Lower lobe of right lung (tissue), 2 donors: ENCODE data around the gene TAS2R41. TPM values are rescaled to one million over a fixed set of nuclear protein-coding genes. Genes with fewer than 3 reads are reported as not detected.
"Not testable (repeated sequence)": the region's sequence is repeated elsewhere in the genome, so short reads cannot be mapped to it uniquely, and the experiment has no call there.

Experiments
- ATAC-seq, 2 donors: fragments of 200-7000 bp; cut with Tn5 transposase; one replicate each; pipeline ENCODE4 v1.9.1; 2020 to 2022; ENCODE audit warnings: mild to moderate bottlenecking in 2 of 2, moderate library complexity in 2 of 2
- DNase-seq: peaks from one replicate; pipeline ENCODE4 v3.0.0-alpha.2; 2020
- H3K27ac ChIP-seq: fragments of 200-600 bp; one replicate; pipeline ENCODE4 v1.8.0; 2022
- H3K27me3 ChIP-seq: fragments of 200-600 bp; one replicate; pipeline ENCODE4 v1.8.0; 2022; ENCODE audit warnings: low read depth
- H3K36me3 ChIP-seq: fragments of 200-600 bp; one replicate; pipeline ENCODE4 v1.8.0; 2022; ENCODE audit warnings: mild to moderate bottlenecking
- H3K4me1 ChIP-seq: fragments of 200-600 bp; one replicate; pipeline ENCODE4 v1.8.0; 2022
- H3K4me3 ChIP-seq: fragments of 200-600 bp; one replicate; pipeline ENCODE4 v1.8.0; 2022; ENCODE audit warnings: mild to moderate bottlenecking
- H3K9me3 ChIP-seq: fragments of 200-600 bp; one replicate; pipeline ENCODE4 v1.8.0; 2022
- CTCF ChIP-seq: fragments of 200-600 bp; IDR thresholded peaks from one replicate; pipeline ENCODE4 v1.8.0; 2022; ENCODE audit warnings: antibody characterized with exemption, mild to moderate bottlenecking
- intact Hi-C: fragments of 100-400 bp; cut with DNase I; formaldehyde crosslinking; loops from one replicate; pipeline ENCODE4 v1.11.0; 2022
- total RNA-seq: library from RNA; stranded (reverse); fragmentation: NEBNext Ultra II Directional; extraction: Animal tissue kit (Norgen Biotek cat#: 25700); gene quantifications from one replicate; pipeline ENCODE4 v1.2.1, GENCODE V29; 2021
- donor health status: DM: no; HTN: yes; CAD: no; lungs with severe emphysema.

TAS2R41 gene
- total RNA-seq, 1 donor from 2014 or later: not detected

DNA sequence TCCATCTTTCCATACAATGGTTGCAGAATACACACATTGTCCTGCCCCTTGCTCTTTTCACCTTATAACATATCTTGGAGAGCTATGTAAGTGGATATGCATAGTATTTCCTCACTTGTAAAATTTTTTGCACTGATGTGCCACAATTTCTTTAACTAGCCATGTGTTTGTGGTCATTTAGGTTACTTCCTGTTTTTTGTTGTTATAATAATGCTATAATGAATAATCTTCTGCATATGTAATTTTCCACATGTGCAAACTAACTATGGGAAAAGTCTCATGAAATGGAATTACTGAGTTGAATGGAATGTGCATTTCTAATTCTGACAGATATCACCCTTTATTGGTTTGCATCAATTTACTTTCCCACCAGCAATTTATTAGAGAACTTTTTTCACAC lies 2.8 kb downstream of the TAS2R41 start:
- H3K27ac ChIP-seq: no peak overlapping the region
- no peaks in the 10 kb centered on the region for H3K27me3 ChIP-seq
- intact Hi-C loops: no loop called here
- no peak for TF ChIP-seq CTCF
- no peaks in the 10 kb centered on the region for H3K9me3 ChIP-seq
- DNase-seq (no peak), ATAC-seq (no peak)
- no peaks in the 10 kb centered on the region for H3K36me3 ChIP-seq
- no peak overlapping the region for H3K4me3 ChIP-seq
- peaks cover 5% of the 10 kb centered on the region for H3K4me1 ChIP-seq

GRCh38 chr7:143484119-143484518 lies 6.4 kb downstream of the TAS2R41 start:
- TF ChIP-seq CTCF: no peak

GRCh38 chr7:143485094-143485493 lies 7.4 kb downstream of the TAS2R41 start:
- no peak for TF ChIP-seq CTCF
- DNase-seq: no peak
- H3K4me3 ChIP-seq: no peak overlapping the region
- peak; percentile 34 to 54 for ATAC-seq
- no peaks in the 10 kb centered on the region for H3K27me3 ChIP-seq
- intact Hi-C loops: no loop called here
- no peaks in the 10 kb centered on the region for H3K36me3 ChIP-seq
- no peaks in the 10 kb centered on the region for H3K9me3 ChIP-seq
- peaks cover 18% of the 10 kb centered on the region for H3K4me1 ChIP-seq
- peak overlapping the region; percentile 34 for H3K27ac ChIP-seq

More at GRCh38 chr7:143484119-143484518, 6.4 kb downstream of the TAS2R41 start:
- Histone ChIP-seq H3K27me3 (no peaks in the 10 kb centered on the region), H3K36me3 (no peaks in the 10 kb centered on the region), H3K4me1 (peaks cover 18% of the 10 kb centered on the region), H3K4me3 (no peak overlapping the region), H3K27ac (peak overlapping the region; percentile 34), H3K9me3 (no peaks in the 10 kb centered on the region)
- intact Hi-C loops: no loop called here
- ATAC-seq: no peak
- no peak for DNase-seq

- Histone ChIP-seq H3K27ac (peak overlapping the region; percentile 34), H3K27me3 (no peaks in the 10 kb centered on the region), H3K4me1 (peaks cover 18% of the 10 kb centered on the region), H3K36me3 (no peaks in the 10 kb centered on the region), H3K4me3 (no peak overlapping the region), H3K9me3 (no peaks in the 10 kb centered on the region)
- intact Hi-C loops: no loop called here
- TF ChIP-seq CTCF: no peak
- ATAC-seq: peak; percentile 31 to 33
- DNase-seq: peak; percentile 47
These were observed 7.8 kb downstream of the TAS2R41 start for GRCh38 chr7:143485500-143485899.

- H3K4me3 ChIP-seq, H3K27me3 ChIP-seq, H3K36me3 ChIP-seq, H3K9me3 ChIP-seq, ATAC-seq, DNase-seq, intact Hi-C loops: not testable (repeated sequence)
- Histone ChIP-seq H3K27ac (peak overlapping the region; percentile 61), H3K4me1 (peaks cover 18% of the 10 kb centered on the region)
These were observed 8.6 kb downstream of the TAS2R41 start for GRCh38 chr7:143486266-143486665.

GRCh38 chr7:143487061-143487460 lies 9.4 kb downstream of the TAS2R41 start:
- Histone ChIP-seq H3K9me3 (no peaks in the 10 kb centered on the region), H3K36me3 (no peaks in the 10 kb centered on the region), H3K4me1 (peaks cover 23% of the 10 kb centered on the region), H3K27ac (peak overlapping the region; percentile 61), H3K4me3 (no peak overlapping the region), H3K27me3 (no peaks in the 10 kb centered on the region)
- intact Hi-C loops: no loop called here
- no peak for TF ChIP-seq CTCF
- ATAC-seq (no peak), DNase-seq (no peak)
